Measurements from ENCODE around the gene TMPO. TPM values are rescaled to one million over a fixed set of nuclear protein-coding genes. Genes with fewer than 3 reads are reported as not detected.

Gene TMPO
- total RNA-seq, 1 experiment from 2014 or later: 176 TPM

DNA sequence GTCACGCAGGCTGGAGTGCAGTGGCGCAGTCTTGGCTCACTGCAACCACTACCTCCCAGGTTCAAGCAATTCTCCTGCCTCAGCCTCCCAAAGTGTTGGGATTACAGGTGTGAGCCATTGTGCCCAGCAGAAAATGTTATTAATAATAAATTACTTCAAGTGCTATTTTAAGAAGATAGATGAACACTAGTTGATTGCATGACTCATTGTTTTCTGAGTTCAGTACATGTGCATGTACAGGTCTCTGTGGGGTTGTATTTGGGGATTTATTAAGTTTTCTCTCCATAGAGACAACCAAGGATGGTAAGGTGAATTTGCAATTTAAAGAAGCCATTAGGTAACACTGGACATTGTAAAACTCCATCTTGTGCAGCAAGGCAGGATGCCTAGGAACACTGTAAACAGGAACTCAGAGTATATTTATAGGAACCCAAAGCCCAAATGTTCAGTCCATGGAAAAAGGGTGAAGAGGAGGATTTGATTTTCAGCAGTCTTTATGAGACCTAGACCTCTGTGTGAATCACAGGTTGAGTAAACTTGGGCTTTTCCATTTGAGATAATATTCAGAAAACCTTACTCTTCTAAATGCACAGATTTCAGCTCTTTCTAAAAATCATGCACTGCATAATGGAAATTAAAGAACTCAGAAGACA is 49.3 kb upstream of the TMPO start:
- no peaks in the 10 kb centered on the region for H3K36me3 Mint-ChIP-seq
- ATAC-seq: no peak
- TF ChIP-seq NR1H2 (CRISPR knock-in tag; IDR thresholded peaks at IDR 0.05): no peak
- TF ChIP-seq FOXJ3 (CRISPR knock-in tag; IDR thresholded peaks at IDR 0.05; ENCODE audit: borderline replicate concordance): no peak
- TF ChIP-seq, protein P1, sequence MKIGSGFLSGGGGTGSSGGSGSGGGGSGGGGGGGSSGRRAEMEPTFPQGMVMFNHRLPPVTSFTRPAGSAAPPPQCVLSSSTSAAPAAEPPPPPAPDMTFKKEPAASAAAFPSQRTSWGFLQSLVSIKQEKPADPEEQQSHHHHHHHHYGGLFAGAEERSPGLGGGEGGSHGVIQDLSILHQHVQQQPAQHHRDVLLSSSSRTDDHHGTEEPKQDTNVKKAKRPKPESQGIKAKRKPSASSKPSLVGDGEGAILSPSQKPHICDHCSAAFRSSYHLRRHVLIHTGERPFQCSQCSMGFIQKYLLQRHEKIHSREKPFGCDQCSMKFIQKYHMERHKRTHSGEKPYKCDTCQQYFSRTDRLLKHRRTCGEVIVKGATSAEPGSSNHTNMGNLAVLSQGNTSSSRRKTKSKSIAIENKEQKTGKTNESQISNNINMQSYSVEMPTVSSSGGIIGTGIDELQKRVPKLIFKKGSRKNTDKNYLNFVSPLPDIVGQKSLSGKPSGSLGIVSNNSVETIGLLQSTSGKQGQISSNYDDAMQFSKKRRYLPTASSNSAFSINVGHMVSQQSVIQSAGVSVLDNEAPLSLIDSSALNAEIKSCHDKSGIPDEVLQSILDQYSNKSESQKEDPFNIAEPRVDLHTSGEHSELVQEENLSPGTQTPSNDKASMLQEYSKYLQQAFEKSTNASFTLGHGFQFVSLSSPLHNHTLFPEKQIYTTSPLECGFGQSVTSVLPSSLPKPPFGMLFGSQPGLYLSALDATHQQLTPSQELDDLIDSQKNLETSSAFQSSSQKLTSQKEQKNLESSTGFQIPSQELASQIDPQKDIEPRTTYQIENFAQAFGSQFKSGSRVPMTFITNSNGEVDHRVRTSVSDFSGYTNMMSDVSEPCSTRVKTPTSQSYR (CRISPR knock-in tag; IDR thresholded peaks at IDR 0.05): no peak
- no peak for TF ChIP-seq KAT7 (CRISPR knock-in tag; IDR thresholded peaks at IDR 0.05; ENCODE audit: borderline replicate concordance)
- no peak for TF ChIP-seq SP1 (CRISPR knock-in tag; conservative IDR thresholded peaks at IDR 0.05)
- no peak for TF ChIP-seq ZBTB21 (CRISPR knock-in tag; IDR thresholded peaks at IDR 0.05; ENCODE audit: borderline replicate concordance)
- no peak for TF ChIP-seq TP53 (CRISPR knock-in tag; IDR thresholded peaks at IDR 0.05)
- TF ChIP-seq, protein P2, sequence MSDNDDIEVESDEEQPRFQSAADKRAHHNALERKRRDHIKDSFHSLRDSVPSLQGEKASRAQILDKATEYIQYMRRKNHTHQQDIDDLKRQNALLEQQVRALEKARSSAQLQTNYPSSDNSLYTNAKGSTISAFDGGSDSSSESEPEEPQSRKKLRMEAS (CRISPR knock-in tag; IDR thresholded peaks at IDR 0.05): no peak
- TF ChIP-seq, protein P3, sequence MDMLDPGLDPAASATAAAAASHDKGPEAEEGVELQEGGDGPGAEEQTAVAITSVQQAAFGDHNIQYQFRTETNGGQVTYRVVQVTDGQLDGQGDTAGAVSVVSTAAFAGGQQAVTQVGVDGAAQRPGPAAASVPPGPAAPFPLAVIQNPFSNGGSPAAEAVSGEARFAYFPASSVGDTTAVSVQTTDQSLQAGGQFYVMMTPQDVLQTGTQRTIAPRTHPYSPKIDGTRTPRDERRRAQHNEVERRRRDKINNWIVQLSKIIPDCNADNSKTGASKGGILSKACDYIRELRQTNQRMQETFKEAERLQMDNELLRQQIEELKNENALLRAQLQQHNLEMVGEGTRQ (CRISPR knock-in tag; IDR thresholded peaks at IDR 0.05): no peak
- no peak for TF ChIP-seq SOX15 (CRISPR knock-in tag; IDR thresholded peaks at IDR 0.05)
- ChIA-PET POLR2A (no interaction called here), CTCF (interaction anchor here (0.5 to 1.1 kb wide), 2 partner anchors 9 to 78 kb away, joined by 3 read pairs; no protein-coding TSS in a partner anchor)
- no peak for DNase-seq (ENCODE audit: low spot score)
- H3K9me3 Mint-ChIP-seq: no peaks in the 10 kb centered on the region
- H3K27me3 Mint-ChIP-seq (ENCODE audit: low read depth): no peaks in the 10 kb centered on the region
- no peak overlapping the region for H3K4me3 Mint-ChIP-seq
- no peaks in the 10 kb centered on the region for H3K4me1 Mint-ChIP-seq
- H3K27ac Mint-ChIP-seq: no peak overlapping the region

DNA sequence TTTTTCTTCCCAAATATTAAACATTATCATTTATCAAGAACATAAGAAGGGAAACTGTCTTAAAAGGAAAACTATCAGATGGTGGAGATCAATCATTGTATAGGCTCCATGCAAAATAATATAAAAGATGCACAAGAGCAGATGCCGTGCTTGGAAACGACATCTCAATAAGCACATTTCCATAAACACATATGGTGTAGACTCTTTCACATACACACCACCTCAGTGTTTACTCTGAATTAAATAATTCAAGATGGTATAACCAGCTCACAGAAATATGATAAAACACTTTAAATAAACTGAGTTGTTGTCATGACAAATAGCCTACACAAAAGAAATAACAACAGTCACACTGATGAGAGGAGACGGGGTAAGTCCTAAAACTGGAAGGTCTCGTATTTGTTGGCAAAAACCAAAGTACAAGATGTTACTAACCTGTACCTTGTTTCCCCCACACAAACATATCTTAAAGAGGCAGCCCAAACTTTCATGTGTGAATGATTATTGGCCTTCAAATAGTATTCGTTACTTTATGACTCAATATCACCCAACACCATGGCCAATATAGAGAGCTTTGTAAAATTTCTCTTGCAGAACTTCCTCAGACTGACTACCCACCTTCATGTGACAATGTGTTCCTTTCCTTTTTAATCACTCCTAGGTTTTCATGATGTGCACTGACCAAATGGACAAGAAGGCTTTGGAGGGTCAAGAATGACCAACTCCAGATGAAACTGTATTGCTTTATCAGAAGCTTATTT is 48.6 kb upstream of the TMPO start:
- H3K27me3 Mint-ChIP-seq (ENCODE audit: low read depth): no peaks in the 10 kb centered on the region
- DNase-seq (ENCODE audit: low spot score) (no peak), ATAC-seq (no peak)
- TF ChIP-seq KAT7 (CRISPR knock-in tag; IDR thresholded peaks at IDR 0.05; ENCODE audit: borderline replicate concordance) (no peak), ZNF671 (CRISPR knock-in tag; IDR thresholded peaks at IDR 0.05) (no peak), OVOL2 (CRISPR knock-in tag; IDR thresholded peaks at IDR 0.05; ENCODE audit: borderline replicate concordance) (no peak), ZNF396 (CRISPR knock-in tag; IDR thresholded peaks at IDR 0.05; ENCODE audit: borderline replicate concordance) (no peak)
- CTCF ChIA-PET: interaction anchor here (1.1 kb wide), 1 partner anchor 10 kb away, joined by 3 read pairs; no protein-coding TSS in a partner anchor
- POLR2A ChIA-PET: interaction anchor here (0.6 kb wide), 1 partner anchor 64 kb away, joined by 10 read pairs; no protein-coding TSS in a partner anchor
- no peaks in the 10 kb centered on the region for H3K4me1 Mint-ChIP-seq
- no peaks in the 10 kb centered on the region for H3K36me3 Mint-ChIP-seq
- H3K9me3 Mint-ChIP-seq: no peaks in the 10 kb centered on the region
- H3K4me3 Mint-ChIP-seq: no peak overlapping the region
- no peak overlapping the region for H3K27ac Mint-ChIP-seq

DNA sequence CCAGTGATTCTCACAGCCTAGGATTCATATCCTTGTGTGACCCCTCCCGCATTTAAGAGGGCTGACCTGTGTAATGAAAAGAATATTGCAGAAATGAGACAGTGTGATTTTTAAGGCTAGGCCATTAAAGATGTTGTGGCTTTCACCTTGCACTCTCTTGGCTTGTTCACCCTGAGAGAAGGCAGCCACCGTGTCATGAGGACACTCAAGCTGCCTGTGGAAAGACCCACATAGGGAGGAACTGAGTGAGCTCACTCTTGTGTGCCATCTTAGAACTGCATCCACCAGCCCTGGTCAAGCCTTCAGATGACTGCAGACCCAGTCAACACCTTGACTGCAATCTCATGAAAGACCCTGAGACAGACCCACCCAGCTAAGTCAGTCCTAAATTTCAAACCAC is 46.3 kb upstream of the TMPO start:
- no peak for ATAC-seq
- Mint-ChIP-seq H3K4me1 (no peaks in the 10 kb centered on the region), H3K27ac (no peak overlapping the region), H3K27me3 (ENCODE audit: low read depth) (no peaks in the 10 kb centered on the region), H3K9me3 (no peaks in the 10 kb centered on the region), H3K36me3 (no peaks in the 10 kb centered on the region), H3K4me3 (no peak overlapping the region)
- CTCF ChIA-PET: no interaction called here
- POLR2A ChIA-PET: no interaction called here
- DNase-seq (ENCODE audit: low spot score): no peak
- no peak for TF ChIP-seq GRHL2 (CRISPR knock-in tag; IDR thresholded peaks at IDR 0.05; ENCODE audit: insufficient replicate concordance, severe bottlenecking)
- TF ChIP-seq, protein P4, sequence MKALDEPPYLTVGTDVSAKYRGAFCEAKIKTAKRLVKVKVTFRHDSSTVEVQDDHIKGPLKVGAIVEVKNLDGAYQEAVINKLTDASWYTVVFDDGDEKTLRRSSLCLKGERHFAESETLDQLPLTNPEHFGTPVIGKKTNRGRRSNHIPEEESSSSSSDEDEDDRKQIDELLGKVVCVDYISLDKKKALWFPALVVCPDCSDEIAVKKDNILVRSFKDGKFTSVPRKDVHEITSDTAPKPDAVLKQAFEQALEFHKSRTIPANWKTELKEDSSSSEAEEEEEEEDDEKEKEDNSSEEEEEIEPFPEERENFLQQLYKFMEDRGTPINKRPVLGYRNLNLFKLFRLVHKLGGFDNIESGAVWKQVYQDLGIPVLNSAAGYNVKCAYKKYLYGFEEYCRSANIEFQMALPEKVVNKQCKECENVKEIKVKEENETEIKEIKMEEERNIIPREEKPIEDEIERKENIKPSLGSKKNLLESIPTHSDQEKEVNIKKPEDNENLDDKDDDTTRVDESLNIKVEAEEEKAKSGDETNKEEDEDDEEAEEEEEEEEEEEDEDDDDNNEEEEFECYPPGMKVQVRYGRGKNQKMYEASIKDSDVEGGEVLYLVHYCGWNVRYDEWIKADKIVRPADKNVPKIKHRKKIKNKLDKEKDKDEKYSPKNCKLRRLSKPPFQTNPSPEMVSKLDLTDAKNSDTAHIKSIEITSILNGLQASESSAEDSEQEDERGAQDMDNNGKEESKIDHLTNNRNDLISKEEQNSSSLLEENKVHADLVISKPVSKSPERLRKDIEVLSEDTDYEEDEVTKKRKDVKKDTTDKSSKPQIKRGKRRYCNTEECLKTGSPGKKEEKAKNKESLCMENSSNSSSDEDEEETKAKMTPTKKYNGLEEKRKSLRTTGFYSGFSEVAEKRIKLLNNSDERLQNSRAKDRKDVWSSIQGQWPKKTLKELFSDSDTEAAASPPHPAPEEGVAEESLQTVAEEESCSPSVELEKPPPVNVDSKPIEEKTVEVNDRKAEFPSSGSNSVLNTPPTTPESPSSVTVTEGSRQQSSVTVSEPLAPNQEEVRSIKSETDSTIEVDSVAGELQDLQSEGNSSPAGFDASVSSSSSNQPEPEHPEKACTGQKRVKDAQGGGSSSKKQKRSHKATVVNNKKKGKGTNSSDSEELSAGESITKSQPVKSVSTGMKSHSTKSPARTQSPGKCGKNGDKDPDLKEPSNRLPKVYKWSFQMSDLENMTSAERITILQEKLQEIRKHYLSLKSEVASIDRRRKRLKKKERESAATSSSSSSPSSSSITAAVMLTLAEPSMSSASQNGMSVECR (CRISPR knock-in tag; IDR thresholded peaks at IDR 0.05; ENCODE audit: borderline replicate concordance): no peak
- TF ChIP-seq, protein P5, sequence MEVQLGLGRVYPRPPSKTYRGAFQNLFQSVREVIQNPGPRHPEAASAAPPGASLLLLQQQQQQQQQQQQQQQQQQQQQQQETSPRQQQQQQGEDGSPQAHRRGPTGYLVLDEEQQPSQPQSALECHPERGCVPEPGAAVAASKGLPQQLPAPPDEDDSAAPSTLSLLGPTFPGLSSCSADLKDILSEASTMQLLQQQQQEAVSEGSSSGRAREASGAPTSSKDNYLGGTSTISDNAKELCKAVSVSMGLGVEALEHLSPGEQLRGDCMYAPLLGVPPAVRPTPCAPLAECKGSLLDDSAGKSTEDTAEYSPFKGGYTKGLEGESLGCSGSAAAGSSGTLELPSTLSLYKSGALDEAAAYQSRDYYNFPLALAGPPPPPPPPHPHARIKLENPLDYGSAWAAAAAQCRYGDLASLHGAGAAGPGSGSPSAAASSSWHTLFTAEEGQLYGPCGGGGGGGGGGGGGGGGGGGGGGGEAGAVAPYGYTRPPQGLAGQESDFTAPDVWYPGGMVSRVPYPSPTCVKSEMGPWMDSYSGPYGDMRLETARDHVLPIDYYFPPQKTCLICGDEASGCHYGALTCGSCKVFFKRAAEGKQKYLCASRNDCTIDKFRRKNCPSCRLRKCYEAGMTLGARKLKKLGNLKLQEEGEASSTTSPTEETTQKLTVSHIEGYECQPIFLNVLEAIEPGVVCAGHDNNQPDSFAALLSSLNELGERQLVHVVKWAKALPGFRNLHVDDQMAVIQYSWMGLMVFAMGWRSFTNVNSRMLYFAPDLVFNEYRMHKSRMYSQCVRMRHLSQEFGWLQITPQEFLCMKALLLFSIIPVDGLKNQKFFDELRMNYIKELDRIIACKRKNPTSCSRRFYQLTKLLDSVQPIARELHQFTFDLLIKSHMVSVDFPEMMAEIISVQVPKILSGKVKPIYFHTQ (CRISPR knock-in tag; IDR thresholded peaks at IDR 0.05): no peak
- no peak for TF ChIP-seq OVOL2 (CRISPR knock-in tag; IDR thresholded peaks at IDR 0.05; ENCODE audit: borderline replicate concordance)
- TF ChIP-seq, protein P3 (CRISPR knock-in tag; IDR thresholded peaks at IDR 0.05): no peak
- TF ChIP-seq HMGA2 (CRISPR knock-in tag; IDR thresholded peaks at IDR 0.05): no peak
- TF ChIP-seq TP53 (CRISPR knock-in tag; IDR thresholded peaks at IDR 0.05): no peak

Data from WTC11 (cell line).